ENCODE results near the gene MICAL3.
"Not testable (repeated sequence)": the region's sequence is repeated elsewhere in the genome, so short reads cannot be mapped to it uniquely, and the experiment has no call there.

MICAL3 gene

DNA sequence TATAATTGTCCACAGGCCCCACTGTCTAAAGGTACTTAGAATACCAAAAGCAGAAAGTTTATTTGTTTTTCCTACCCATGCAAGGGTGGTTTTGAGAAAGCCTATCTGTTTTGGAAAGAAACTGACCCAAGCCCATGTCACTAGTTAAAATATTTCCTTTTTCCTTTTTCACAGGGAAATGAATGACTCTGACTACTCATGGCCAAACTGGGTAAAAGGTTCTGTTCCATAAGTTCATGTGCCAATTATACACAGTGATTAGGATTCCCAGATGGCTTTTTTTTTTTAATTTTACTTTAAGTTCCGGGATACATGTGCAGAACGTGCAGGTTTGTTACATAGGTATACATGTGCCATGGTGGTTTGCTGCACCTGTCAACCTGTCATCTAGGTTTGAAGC, 31.4 kb downstream of the MICAL3 start:
- DNase-seq: not testable (repeated sequence)

DNA sequence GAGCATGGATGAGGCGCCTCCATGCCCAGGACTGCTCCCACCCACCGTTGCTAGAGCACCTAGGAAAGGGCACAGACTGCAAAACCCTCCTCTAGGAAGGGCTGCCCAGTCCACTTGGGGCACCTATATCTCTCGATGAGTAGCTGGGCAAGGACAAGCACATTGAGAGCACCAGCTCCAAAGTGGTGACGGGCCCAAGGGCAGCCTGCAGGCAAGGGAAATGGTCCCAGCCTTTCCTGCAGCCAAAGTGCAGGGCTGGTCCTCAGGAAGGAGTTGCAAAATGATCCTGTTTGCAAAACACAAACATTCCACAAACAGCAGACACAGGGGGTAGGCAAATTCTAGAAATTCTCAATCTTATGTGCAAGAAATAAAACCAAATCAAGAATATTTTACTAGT, 32.4 kb downstream of the MICAL3 start:
- not testable (repeated sequence) for DNase-seq

GRCh38 chr22:17990942-17991341, 33.4 kb downstream of the MICAL3 start:
- no peak for DNase-seq

DNA sequence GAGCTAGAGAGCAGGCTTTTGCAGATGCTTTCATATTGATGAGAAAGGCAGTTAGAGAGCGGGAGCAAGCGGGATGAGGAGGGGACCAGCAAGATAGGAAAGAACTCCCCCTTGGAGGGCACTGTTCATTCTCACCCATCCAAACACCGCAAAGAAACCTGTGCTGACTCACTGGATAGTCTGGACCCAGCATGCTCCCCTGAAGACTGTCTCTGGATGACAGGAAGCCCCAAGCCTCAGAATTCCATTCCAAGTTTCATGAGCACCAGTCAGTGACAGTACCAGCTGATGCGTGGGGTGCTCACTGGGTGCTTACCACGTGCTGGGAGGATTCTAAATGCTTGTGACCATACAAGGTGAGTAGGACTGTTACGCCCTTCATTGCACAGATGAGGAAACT, 34.2 kb downstream of the MICAL3 start:
- no peak for DNase-seq

GRCh38 chr22:17988800-17989513, 35.4 kb downstream of the MICAL3 start:
- DNase-seq: no peak

DNA sequence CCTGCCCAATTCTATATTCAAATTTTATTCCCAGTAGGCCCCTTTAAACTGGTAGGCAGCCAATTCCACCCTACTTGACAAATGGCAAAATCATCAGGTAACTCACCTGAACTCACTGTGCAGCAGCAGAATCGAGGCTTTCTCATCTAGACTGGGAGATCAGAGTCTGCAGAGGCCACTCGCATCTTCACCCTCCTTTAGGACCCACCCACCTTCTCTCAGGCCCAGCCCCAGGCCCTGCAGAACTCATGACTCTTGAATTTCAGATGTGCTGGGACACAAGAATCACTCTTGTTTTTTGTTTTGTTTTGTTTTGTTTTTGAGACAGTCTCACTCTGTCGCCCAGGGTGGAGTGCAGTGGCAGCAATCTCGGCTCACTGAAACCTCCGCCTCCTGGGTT, 38.8 kb downstream of the MICAL3 start:
- DNase-seq: no peak

DNA sequence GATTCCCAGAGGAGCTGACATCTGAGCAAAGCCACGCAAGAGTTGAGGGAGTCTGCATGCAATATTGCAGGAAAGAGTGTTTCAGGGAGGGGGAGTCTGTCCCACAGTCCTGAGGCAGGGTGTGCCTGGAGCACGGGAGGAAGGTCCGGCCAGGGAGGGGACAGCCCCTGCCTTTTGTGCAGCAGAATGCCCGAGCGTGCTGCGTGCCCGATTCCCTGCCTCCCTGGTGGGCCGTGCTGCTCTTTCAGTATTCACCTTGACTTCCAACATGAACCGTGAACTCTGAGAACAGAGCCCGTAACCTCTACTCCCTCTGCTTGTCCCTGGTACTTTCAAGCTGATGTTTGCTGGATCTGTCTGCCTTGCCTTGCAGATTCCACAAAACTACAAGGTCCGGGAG, 39.3 kb downstream of the MICAL3 start:
- not testable (repeated sequence) for DNase-seq

GRCh38 chr22:17984114-17984513, 40.2 kb downstream of the MICAL3 start:
- no peak for DNase-seq

GRCh38 chr22:17982572-17983141, 41.7 kb downstream of the MICAL3 start:
- no peak for DNase-seq

- no peak for DNase-seq
Measured at GRCh38 chr22:17981497-17981896, 42.9 kb downstream of the MICAL3 start.

GRCh38 chr22:17980638-17981051, 43.7 kb downstream of the MICAL3 start:
- peak; percentile 28 for DNase-seq

DNA sequence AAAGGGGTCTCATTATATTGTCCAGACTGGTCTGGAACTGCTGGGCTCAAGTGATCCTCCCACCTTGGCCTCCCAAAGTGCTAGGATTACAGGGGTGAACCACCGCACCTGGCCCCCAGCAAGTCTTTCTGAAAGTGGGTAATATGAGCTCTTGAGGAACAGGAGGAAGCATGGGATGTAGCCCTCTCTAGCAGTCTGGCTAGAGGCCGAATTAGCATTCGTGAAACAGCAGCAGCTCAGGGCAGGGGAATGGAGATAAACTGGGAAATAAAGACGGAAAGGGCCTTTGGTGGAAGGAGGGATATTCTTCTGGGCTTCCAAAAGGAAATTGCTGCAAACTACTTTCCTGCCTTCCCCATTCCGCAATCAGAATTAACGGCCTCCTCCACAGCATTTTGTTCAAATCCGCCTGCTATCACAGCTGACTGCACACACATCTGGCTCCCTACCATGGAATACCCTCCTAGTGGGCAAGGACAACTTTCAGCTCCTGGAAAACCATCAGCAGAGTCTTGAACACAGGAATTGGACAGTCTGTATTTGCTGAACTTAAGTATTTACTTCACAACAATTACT, 44.3 kb downstream of the MICAL3 start:
- DNase-seq: no peak

DNA sequence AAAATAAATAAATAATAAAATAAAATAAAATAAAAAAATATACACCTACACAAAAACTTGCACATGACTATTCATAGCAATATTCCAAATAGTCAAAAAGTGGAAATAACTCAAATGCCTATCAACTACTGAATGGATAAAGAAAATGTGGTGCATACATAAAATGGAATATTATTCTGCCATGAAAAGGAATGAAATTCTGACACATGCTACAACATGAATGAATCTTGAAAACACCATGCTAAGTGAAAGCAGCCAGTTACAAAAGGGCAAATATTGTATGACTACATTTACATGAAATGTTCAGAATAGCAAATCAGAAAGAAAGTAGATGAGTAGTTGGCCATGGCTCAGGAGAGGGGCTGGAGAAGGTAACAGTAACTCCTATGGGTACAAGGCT, 46.3 kb downstream of the MICAL3 start:
- no peak for DNase-seq

DNA sequence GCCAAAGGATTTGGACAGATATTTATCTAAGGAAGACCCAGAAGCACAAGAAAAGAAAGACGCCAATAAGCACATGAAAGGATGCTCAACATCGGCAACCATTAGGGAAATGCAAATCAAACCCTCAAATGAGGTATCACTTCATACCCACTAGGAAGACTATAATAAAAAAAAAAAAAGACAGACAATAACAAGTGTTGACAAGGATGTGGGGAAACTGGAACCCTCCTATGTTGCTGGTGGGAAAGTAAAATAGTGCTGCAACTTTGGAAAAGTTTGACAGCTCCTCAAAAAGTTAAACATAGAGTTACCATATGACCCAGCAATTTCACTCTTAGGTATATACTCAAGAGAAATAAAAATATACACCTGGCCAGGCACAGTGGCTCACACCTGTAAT, 47.0 kb downstream of the MICAL3 start:
- DNase-seq: no peak

DNA sequence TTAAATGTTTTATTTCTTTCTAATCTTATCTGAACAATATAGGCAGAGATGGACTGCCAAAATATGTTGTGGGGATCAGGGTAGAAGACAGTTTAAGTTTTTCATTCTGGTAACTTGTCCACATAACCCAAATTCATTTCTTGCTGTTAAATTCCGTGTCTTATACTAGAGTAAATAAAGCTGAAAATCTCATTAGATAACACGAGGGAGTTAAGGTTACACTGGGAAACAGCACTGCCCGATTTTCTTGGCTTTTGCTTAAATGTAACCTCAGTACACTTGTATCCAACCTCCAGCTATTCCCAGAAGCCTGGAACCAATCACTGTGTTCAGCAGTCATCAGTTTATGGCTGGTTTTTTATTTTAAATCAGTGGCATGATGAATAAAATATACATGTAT, 48.2 kb downstream of the MICAL3 start:
- no peak for DNase-seq

DNA sequence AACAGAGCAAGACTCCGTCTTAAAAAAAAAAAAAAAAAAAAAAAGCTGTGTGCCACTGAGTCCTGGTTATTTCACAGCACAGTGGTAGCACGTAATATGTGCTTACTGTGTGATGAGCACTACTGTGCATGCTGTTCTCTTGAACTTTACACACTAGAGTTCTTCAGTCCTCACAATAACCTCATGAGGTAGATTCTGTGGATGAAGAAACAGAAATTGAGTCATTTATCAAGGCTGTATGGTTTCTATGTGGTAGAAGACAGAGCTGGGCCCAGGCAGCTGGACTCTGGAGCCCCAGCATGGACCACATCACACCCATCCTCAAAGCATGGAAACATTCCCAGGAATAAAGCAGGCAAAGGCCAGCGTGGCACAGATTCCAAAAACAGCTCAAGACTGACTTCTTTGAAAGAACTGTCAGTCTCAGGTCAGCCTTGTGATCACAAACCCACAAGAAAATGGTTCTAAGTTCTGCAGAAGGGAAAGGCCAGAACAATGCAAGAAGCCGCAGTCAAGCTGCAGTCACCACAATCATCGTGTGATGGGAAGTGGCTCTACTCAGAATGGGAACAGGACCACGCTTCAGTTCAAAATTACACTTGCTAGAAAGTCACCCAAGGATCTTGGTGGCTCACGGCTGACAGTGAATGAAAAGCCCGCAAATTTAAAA, 49.5 kb downstream of the MICAL3 start:
- DNase-seq: no peak

GRCh38 chr22:17974087-17974486, 50.3 kb downstream of the MICAL3 start:
- no peak for DNase-seq

GRCh38 chr22:17973217-17973616, 51.1 kb downstream of the MICAL3 start:
- no peak for DNase-seq

DNA sequence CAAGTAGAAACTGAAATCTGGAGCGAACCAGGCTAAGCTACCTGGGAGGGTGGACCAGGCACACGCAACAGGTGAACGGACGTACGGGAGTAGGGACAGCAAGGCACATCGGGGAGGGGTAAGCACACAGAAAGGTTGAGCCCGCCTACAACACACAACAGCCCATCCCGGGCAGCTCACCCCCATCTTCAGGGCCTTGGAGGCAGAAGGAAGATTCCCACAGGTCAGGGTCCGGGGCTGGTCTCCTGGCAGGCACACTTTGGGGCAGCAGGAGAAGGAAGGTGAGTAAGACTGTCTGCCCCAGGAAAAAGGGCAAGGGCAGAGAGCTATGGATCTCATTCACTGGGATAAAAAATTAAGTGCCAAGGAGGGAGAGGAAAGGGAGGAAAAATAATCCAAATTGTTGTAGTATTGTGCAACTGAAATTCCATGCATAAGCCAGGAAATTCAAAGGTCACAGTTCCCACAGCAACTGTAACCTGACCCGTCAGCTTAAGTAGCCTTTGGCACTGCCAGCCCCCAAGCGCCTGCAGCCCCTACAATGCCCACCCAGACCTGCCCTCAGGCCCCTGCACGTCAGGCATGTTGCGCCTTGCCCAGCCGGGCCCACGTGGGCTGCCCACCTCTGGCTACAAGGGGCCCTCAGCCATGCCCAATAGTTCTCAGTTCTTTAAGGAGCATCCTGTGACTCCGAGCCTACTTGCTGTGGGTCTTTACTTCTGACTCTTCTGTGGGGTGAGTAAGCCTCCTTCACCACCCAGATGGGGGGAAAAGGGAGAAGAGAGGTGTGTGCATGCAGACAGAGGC, 51.8 kb downstream of the MICAL3 start:
- DNase-seq: no peak

- DNase-seq: no peak
Measured at GRCh38 chr22:17971711-17972110, 52.6 kb downstream of the MICAL3 start.

- DNase-seq: no peak
Measured at GRCh38 chr22:17970201-17970708, 54.1 kb downstream of the MICAL3 start.

DNA sequence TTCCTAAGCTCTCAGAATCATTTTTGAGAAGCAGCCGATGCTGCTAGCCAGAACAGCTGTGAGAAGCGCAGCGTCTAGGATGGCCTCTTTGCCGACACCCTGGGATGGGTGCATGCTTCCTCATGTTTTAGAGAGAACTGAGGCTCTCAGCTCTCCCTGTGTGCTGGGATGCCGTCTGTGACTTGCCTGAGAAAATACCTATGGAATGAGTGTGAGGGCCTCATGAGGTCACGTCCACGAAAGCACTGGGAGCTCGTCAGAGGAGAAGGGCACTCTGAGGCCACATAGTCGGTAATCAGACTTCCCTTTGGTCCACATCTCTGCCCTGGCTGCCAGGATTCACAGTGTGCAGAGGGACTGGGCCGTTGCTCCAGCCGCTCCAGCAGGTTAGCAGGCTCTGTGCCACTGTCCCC, 54.7 kb downstream of the MICAL3 start:
- no peak for DNase-seq

DNA sequence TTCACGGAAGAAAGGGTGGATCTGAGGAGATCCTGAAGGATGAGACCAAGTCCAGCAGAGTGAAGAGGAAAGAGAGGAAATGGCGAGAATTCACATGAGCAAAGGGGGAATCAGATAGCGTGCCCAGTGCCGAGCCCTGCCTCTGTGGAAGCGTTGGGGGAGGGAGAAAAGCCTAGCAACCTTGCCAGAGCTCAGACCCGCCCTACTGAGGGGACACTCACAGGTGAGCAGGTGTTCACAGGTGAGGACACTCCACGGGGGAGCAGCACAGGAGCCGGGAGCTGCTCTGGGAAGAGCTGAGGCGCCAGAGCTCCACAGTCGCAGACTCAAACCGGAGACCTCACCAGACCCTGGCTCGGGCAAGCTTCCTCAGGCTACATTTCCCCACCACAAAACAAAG, 56.2 kb downstream of the MICAL3 start:
- DNase-seq: no peak
